Muscle of back (tissue), 11 donors: ENCODE results near the gene GHRH. TPM values are rescaled to one million over a fixed set of nuclear protein-coding genes. Genes with fewer than 3 reads are reported as not detected.
A peak's percentile ranks its signal among the peaks of the same experiment; 100 is the strongest.

Experiments used
- DNase-seq, 3 donors: peaks; one replicate each; pipeline versions ENCODE4 v3.0.0 to v3.0.0-alpha.2; 2013
- polyA plus RNA-seq, 10 donors: library from polyadenylated mRNA; unstranded; fragments of 120-200 nt; gene quantifications; one replicate each; pipeline ENCODE4 v1.2.1, GENCODE V29; 2013; ENCODE audit not compliant: insufficient read length in 10 of 10

The GHRH gene
- polyA plus RNA-seq, 10 donors, result not detected

GRCh38 chr20:37207171-37207570 is 54.4 kb downstream of the GHRH start:
- DNase-seq, result no peak

GRCh38 chr20:37205794-37206193 is 55.8 kb downstream of the GHRH start:
- no peak for DNase-seq

- no peak for DNase-seq
These were observed 56.5 kb downstream of the GHRH start for GRCh38 chr20:37205130-37205529.

GRCh38 chr20:37204056-37204455 is 57.6 kb downstream of the GHRH start:
- no peak for DNase-seq

GRCh38 chr20:37202267-37202943 is 59.2 kb downstream of the GHRH start:
- peak in 2 of 3 donors; percentile 48 to 91 for DNase-seq

GRCh38 chr20:37201827-37202162 is 59.8 kb downstream of the GHRH start:
- no peak for DNase-seq

Other genes with a start within 250 kb of the GHRH start
- gene RBL1, start 165.8 kb downstream of the GHRH start, polyA plus RNA-seq, result 1 to 10 TPM; 6.0 to 9.7 (median 8.0) TPM
- gene RPN2, start 82.5 kb downstream of the GHRH start, polyA plus RNA-seq, result 100 to 1,000 TPM; 135 to 211 (median 166) TPM
- gene MROH8, start 82.3 kb downstream of the GHRH start, polyA plus RNA-seq, result 1 to 10 TPM; 3.8 to 6.0 (median 4.7) TPM
- gene MANBAL, start 27.8 kb upstream of the GHRH start, polyA plus RNA-seq, result 10 to 100 TPM; 30.0 to 44.3 (median 34.7) TPM
- gene SRC, start 84.3 kb upstream of the GHRH start, polyA plus RNA-seq, result 10 to 100 TPM; 11.8 to 18.7 (median 14.2) TPM